Fibroblast of peridontal ligament (primary cell): Measurements from ENCODE around the gene HOXC6.
A peak's percentile ranks its signal among the peaks of the same experiment; 100 is the strongest.

Source experiments
- DNase-seq: peaks from one replicate; pipeline ENCODE4 v3.0.0-alpha.2; 2010; ENCODE audit errors: extremely low read depth

Gene HOXC6

DNA sequence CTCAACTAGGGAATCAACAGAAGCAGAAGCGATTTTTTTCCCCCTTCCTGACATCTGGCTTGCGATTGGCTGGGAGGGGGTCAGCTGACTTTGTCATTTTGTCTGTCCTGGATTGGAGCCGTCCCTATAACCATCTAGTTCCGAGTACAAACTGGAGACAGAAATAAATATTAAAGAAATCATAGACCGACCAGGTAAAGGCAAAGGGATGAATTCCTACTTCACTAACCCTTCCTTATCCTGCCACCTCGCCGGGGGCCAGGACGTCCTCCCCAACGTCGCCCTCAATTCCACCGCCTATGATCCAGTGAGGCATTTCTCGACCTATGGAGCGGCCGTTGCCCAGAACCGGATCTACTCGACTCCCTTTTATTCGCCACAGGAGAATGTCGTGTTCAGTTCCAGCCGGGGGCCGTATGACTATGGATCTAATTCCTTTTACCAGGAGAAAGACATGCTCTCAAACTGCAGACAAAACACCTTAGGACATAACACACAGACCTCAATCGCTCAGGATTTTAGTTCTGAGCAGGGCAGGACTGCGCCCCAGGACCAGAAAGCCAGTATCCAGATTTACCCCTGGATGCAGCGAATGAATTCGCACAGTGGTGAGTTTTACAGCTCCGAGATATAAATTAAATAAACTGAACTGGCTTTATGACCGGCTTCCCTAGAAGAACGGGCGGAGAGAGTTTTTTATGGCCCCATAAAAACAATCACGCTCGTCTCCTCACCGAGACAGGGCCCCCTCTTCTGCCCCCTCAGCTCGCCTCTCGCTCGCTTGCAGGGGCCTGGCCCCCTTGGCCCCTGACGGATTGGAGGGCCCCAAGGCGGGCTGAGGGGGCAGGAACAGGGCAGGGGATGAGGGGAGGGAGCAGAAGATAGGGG, at the start of gene HOXC6:
Gene HOXC6 (plus strand): TSS at position 127 of the 888 bp plus-strand sequence. CDS start 82 bp downstream, at position 209.
- no peak for DNase-seq

DNA sequence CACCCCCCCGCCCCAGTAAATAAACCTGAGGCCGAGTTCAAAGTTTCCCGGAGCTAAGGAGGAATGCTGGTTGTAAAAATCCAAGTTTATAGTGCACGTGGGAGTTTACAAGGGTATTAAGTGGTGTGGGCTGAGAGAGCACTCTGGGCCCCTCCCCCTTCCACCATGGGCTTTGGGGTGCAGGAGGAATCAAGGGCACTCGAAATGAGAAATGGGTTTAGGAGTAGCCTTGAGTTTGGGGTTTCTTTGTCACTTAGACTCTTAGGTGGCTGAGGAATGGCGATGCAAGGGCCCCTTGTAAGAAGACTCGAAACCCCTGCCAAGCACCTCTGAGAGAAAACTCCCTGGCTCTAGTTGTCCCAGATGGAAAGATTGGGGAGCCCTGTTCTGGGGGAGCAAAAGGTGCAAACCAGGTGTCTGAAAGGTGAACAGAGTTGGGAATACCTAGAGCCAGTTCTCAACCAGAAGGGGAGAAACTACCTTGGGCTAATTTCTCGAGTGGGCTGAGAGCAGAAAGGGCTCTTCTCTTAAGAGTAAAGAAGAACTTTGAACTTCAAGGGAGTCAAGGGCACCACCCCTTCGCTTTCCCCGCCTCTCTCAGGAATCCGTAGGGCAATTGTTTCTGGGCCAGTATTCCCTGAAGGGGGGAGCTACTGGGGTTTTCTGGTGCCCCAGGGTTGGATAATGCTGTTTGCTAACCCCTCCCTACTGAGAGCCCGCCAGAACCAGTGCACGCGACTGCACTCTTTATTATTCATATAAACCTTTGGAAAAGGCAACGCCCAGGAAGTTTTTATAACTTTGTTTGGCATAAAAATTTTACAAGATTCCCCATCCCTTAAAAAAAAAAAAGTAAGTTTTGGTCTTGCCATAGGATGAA, 49.5 kb upstream of the HOXC6 start:
- DNase-seq, result no peak

DNA sequence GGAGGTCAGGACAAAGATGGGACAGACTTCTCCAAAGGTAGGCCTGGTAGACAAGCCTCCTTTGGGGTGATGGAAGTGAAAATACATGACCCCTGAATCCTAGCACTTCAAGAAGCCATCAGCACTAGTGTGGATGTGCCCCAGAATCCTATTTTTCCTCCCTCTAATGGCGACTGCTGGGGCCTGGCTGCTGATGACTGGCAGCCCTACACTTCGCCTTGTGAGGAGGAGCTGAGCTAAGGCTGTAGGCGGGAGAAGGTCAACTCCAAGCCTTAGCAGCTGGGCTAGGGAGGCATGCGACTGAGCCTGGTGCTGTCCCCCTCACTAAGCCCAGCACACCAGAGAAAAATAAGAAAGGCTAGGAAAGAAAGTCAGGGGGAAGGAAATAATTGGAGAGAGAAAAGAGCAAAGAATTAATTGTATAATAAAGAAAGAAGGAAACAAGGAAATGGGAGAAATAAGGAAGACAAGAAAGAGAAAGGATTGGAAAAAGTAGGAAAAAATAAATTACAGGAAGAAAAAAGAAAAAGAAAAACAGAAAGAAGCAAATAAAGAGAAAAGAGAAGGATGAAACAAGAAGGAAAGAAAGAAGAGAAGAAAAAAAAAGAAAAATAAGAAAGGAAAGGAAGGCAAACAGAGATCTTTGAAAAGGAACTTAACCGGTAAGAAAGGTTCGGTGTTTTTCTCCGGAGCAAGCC, 48.0 kb upstream of the HOXC6 start:
- DNase-seq, result no peak

DNA sequence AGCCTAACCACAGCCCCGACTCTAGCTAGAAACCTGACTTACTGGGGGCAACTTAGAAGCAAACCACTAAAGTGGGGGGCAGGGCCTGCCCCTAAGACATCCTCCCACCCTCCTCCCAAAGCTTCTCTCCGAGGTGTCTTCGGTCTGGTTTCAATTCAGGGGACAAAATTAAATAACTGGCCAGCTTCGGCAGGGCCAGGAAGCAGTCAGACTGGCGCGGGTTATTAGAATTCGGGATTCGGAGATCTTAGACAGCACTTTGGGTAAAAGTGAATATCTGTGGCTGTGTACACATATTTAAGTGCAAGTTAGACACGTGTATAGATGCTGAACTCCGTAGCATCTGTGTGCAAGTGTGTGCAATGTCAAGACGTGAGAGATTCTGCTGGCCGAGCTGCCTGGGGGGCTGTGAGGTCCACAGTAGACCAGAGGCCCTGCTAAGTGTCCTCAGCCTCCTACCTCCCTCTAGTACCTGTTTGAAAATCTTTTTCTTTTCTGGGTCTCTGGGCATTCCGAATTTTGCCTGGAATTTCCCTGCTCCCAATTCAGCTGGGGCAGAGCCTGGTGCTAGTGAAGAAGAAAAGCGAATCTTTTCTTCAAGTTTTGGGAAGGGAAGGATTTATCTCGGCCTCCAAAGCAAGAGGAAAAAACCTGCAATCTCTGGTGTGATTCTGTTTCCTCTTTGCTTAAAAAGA, 47.3 kb upstream of the HOXC6 start:
- DNase-seq, result no peak

DNA sequence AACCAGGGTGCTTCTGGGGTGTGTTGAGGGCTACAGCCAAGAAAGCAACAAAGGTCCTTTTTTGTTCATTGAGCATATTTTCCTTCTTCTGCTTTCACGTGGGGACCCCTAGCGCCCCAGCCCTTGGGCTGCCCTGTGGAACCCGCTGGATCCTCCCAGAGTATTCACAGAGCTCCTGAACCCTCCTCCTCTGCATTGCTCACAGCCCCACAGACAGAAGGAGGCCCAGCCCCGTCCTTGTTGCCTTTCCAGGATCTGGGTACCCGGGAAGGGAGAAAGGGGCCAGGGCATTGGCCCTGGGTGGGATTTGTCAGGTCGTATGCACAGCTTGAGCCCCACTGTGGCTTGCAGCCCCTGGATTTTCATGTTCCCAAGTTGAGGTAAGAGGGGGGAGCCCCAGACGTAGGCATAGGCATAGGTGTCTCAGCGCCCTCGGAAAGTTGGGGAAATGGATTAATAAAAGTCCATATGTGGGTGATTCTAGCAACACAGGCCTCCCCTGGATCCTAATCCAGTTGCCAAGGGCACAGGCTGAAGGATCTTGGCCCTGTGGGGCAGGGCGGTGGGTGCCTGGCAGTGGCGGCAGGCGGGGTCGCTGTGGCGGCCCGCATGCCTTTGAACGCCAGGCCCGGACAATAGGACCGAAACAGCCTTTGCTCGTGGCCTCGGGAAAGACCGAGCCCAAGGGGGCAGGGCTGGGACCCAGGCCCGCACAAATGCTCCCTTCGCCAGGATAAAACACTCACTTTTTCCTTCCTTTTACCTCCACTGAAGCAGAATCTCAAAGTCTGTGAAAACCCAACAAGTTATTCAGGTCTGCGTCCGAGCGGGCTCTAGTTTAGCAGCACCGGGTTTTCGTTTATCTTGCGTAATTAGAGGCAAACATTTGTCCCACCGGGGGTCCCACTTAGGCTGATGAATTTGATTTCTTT, 46.3 kb upstream of the HOXC6 start:
- no peak for DNase-seq

DNA sequence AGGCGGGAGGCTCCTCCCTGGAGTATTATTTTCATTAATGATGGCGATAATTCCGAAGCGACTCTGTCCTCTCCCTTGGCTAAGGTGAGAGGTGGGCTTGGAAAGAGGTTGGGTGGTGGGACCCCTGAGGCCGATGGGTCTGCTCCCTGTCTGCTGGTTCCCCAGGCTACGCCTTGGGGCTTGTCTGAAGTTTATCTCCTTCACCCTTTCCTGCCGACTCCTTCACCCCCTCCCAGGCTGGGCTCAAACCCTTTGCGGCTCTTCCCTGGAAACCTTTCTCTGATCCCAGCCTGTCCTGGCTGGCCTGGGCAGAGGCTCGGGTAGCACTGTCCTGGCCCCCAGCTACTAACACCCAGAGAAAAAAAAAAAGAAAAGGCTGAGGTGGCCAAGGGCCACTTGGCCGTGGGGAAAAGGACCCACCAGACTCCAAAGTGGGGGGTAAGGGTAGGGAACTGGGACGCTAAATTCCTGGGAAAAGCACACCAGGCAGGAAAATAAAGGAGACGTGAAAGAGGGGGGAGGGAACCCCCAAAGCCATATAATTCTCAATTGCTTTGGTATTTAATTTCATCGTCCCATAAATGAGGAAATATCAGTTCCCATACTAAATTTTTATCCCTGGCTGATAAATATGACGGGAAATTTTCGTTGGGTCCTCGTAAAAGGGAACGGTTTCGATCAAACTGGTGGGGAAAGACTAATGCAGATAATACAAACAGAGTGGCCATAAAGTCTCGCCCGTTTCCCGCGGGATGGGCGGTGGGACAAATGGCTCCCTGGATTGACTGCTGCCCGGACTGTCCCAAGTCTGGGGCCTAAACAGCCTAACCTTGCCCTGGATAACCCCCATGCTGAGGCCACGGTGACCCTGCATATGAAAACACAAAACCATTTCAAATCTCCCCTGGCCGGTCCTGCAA, 45.3 kb upstream of the HOXC6 start:
- no peak for DNase-seq

DNA sequence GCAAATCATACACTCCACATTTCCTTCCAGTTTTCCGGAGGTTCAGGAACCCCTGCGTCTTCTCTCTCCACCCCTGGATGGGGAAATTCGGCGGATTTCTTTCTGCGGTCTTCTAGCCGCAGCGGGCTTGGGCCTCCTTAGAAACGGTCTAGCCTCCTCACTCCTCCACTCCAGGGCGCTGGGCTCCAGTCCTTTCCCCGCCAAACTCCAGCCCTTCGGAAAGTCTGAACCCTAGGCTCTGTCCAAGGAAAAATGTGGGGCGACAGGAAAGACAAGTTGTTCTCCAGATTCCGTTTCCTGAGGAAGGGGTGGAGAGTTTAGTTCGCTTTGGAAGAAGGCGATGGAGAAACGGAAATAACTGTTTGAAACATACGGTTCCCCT, 44.7 kb upstream of the HOXC6 start:
- no peak for DNase-seq

DNA sequence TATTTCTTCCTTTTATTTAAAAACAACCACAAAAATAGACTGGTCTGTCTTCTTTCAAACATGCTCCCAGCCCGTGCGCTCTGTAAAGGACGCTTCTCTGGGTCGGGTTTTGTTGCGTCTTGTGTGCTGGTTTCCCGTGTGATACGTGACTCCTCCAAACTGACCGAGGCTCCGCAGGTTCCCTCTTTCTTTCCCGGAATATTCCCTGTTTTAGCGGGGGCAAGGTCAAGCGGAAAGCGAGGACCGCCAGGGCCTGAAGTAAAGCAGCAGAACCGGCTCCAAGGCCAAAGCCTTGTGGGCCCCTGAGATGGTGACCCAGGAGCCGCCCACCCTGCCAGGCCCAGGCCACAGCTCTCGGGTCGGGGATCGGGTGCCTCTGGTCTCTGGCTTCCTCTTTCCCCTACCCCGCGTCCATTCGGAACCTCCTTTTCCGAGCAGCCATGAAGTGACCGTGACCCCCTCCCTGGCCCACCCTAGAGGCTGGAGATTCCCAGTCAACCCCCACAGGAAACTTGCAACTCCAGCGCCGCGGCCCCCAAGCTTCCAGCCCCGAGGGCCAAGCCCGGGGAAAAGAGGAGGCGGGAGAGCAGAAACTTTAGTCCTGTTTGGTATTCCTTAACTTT, 44.2 kb upstream of the HOXC6 start:
- no peak for DNase-seq

DNA sequence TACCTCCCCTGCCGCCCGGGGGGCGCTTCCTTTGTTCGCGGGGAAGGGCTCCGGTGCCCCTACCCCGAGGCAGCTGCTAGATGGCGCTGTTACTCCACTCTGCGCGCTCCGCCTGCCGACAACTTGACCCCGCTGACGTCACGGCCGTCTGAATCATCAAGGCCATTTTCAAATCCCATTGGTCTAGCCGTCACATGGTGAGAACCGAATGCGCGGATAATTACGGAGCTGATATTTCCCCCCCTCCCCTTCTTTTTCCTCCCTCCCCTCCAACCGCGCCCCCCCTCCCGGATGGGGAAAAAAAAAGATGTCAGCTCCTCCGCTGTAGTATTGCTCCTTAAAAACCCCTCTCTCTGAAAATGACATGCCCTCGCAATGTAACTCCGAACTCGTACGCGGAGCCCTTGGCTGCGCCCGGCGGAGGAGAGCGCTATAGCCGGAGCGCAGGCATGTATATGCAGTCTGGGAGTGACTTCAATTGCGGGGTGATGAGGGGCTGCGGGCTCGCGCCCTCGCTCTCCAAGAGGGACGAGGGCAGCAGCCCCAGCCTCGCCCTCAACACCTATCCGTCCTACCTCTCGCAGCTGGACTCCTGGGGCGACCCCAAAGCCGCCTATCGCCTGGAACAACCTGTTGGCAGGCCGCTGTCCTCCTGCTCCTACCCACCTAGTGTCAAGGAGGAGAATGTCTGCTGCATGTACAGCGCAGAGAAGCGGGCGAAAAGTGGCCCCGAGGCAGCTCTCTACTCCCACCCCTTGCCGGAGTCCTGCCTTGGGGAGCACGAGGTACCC, 43.1 kb upstream of the HOXC6 start, which contains the start of gene HOXC10:
Gene HOXC10 (plus strand): TSS at position 246 of the 791 bp plus-strand sequence. CDS start 114 bp downstream, at position 360.
- peak; percentile 27 for DNase-seq

DNA sequence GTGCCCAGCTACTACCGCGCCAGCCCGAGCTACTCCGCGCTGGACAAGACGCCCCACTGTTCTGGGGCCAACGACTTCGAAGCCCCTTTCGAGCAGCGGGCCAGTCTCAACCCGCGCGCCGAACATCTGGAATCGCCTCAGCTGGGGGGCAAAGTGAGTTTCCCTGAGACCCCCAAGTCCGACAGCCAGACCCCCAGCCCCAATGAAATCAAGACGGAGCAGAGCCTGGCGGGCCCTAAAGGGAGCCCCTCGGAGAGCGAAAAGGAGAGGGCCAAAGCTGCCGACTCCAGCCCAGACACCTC, 42.6 kb upstream of the HOXC6 start:
- no peak for DNase-seq

DNA sequence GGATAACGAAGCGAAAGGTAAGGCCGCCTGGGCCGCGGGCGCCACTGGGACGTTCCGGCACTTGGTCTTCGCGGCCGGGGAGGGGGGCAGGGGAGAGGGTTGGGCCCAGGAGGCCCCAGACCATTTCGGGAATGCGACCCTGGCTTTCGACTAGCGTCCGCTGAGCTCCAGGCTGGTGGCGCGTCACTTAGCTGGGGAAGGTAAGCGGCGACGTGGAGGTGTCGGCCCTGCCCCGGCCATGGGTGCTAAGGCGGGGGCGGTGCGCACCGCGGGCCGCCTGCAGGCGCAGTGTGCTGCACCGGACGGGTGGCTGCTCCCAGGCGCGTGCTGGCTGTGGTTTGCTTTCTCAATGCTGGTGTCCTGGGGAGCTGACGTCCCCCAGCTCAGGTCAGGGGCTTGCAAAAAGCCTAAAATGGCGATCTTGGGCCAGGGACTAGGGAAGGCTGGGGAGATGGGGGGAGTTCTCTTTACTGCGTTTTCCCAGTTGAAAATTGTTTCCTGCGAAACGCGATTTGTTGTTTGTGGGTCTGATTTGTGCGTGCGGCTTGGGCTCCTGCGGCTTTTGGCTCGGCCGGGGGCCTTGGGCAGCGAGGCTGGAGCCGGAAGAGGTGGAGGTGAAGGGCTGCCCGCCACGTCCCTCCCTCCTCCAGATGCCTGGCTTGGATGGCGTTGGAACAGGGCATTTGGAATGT, 42.1 kb upstream of the HOXC6 start:
- no peak for DNase-seq

DNA sequence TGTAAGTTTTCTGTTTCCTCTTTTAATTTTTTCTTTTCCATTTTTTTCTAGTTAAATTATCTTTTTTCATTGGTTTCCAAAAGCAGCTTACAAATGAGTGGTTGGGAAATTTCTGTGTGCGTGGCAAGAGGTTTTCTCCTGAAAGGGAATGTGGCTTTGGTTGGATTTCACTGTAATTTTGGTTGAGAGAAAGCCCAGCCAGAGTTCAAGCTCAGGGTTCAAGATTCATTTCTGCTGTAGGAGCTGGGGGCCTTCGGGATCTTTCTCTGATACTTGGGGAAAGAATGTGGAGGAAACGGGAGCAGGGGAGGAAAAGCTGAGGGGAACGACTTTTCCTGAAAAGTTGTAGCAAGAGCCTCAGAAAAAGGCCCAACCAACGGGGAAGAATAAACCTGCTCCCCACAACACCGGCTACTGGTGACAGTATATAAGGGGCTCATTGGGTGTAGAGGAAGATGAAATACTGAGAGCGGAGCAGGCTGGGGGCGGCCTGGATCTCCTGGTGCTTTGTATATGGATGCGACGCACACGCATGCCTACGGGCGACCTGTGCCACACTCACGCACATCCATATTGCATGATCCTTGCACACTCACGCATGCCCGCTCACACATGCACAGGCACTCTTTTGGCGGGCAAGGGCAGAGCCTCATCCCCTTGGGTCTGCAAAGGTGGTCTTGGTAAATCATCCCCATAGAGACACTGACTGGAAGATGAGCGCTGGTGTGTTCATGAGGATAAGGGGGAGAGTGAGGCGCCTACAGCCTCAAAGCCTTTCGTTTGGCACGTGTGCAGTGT, 41.4 kb upstream of the HOXC6 start:
- DNase-seq, result no peak

DNA sequence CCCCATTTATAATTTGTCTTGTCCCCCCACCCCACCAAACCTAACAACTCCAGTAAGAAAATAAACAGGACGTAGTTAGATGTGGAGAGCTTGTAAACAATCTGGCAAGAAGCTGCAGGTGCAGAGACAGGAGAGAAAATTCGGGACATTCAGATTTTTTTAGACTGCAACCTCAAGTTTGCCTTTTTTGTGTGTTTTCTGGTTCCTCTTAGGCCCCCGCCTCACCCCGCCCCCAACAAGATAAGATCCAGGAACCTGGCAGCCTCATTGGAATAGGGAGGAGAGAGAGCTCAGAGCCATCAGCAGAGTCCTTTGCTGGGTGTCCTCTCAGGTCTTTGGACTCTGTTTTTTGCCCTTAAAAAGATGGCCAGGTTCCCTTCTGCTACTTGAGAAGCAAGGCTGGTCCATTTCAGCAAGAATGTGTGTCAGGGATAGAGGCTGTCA, 40.4 kb upstream of the HOXC6 start:
- DNase-seq, result no peak

DNA sequence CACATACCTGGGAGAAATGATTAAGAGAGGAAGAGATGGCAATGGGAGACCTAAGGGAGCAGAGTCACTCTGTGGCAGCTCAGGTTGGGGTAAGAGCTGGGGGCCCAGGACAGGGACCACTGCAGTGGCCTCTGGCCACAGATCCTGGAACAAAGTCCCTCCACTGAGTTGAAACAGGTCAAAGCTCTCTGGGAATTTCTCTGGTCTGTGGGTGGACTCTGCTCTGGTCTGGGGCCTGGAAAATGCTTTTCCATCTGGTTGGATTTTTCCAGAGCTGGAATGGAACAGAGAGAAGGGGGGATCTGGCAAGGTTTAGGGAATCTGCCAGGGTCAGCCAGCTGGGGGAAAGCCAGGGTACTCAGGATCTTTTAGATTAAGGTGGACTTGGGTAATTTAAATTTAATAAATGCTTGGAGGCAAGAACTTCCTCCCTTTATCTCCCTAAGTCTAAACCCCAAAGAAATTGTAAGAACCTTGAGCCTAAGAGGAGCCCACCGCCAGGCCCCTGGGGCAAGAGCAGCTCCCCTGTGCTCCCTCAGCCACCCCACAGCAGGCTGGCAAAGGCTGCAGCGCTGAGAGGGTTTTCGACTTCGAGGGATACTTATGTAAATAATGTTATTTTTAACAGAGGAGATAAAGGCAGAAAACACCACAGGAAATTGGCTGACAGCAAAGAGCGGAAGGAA, 39.6 kb upstream of the HOXC6 start:
- DNase-seq, result no peak

DNA sequence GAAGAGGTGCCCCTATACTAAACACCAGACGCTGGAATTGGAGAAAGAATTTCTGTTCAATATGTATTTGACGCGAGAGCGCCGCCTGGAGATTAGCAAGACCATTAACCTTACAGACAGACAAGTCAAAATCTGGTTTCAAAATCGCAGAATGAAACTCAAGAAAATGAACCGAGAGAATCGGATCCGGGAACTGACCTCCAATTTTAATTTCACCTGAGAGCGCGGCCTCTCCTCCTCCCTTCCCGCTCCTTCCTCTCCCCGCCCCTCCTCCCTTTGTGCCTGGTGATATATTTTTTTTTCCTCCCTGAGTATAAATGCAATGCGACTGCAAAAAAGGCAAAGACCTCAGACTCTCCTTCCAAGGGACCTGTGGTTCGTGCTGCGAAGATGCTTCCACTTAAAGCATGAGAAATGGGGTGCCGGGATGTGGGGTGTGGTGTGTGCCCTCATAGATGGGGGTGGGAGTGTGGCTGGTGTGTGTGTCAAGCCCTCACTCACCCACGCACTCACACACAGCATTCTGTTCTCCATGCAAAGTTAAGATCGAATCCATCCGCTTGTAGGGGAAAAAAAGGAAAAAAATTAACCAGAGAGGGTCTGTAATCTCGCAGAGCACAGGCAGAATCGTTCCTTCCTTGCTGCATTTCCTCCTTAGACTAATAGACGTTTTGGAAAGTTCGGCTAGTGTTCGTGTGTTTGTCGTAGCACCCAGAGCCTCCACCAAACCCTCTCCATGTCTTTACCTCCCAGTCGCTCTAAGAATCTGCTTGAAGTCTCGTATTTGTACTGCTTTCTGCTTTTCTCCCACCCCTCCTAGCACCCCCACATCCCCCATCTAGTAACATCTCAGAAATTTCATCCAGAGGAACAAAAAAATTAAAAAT, 38.8 kb upstream of the HOXC6 start:
- DNase-seq, result peak; percentile 15
